H1 (cell line): ENCODE results near the gene ARHGAP10.

Experiments used
- CEBPB ChIP-seq: IDR thresholded peaks from 2 replicates; pipeline ENCODE4 v1.6.1; 2012; ENCODE audit warnings: low read depth, low read length
- CTCF ChIP-seq, 3 experiments: IDR thresholded peaks; 1 replicate in 2 of 3; 2 replicates in 1 of 3; pipeline versions ENCODE4 v1.5.1 to v1.6.1; 2011; ENCODE audit warnings: low read length in 3 of 3, mild to moderate bottlenecking in 3 of 3, inconsistent platforms in 2 of 3, low read depth in 1 of 3, moderate library complexity in 1 of 3; ENCODE audit not compliant: insufficient read depth in 1 of 3; ENCODE audit errors: control extremely low read depth in 1 of 3
- HDAC2 ChIP-seq, 2 experiments: fragments of 300-600 bp in 1 of 2; sonication (generic) in 1 of 2; IDR thresholded peaks; 2 replicates each; pipeline ENCODE4 v1.6.1; 2011 to 2012; ENCODE audit warnings: low read depth in 2 of 2, low read length in 2 of 2, mild to moderate bottlenecking in 2 of 2, moderate library complexity in 2 of 2, borderline replicate concordance in 1 of 2, inconsistent platforms in 1 of 2

GRCh38 chr4:147865926-147866325 lies 134.0 kb downstream of the ARHGAP10 start:
- TF ChIP-seq HDAC2 (IDR thresholded peaks at IDR 0.05; ENCODE audit: borderline replicate concordance in 1 of 2, low read depth in 2 of 2, low read length in 2 of 2) (no peak), CEBPB (no peak), CTCF (IDR thresholded peaks at IDR 0.05; ENCODE audit: control extremely low read depth in 1 of 3, insufficient read depth in 1 of 3, low read depth in 1 of 3, low read length in 3 of 3) (no peak)
